Osteocyte (in vitro differentiated cells): Measurements from ENCODE around the gene KLF13. TPM values are rescaled to one million over a fixed set of nuclear protein-coding genes. Genes with fewer than 3 reads are reported as not detected.

ENCODE experiments used
- DNase-seq: peaks from one replicate; pipeline ENCODE4 v3.0.0; 2021; ENCODE audit warnings: mixed read lengths; ENCODE audit not compliant: unreplicated experiment; ENCODE audit errors: extremely low spot score
- H3K27ac Mint-ChIP-seq: one replicate; pipeline ENCODE4 v1.8.0; 2021; ENCODE audit warnings: mild to moderate bottlenecking, mixed read lengths; ENCODE audit not compliant: unreplicated experiment
- H3K27me3 Mint-ChIP-seq: one replicate; pipeline ENCODE4 v1.8.0; 2021; ENCODE audit warnings: mixed read lengths; ENCODE audit not compliant: unreplicated experiment
- H3K36me3 Mint-ChIP-seq: one replicate; pipeline ENCODE4 v1.8.0; 2021; ENCODE audit warnings: mixed read lengths; ENCODE audit not compliant: unreplicated experiment
- H3K4me1 Mint-ChIP-seq: one replicate; pipeline ENCODE4 v1.8.0; 2021; ENCODE audit warnings: mixed read lengths; ENCODE audit not compliant: unreplicated experiment
- H3K4me3 Mint-ChIP-seq: one replicate; pipeline ENCODE4 v1.8.0; 2021; ENCODE audit warnings: mild to moderate bottlenecking, moderate library complexity, mixed read lengths; ENCODE audit not compliant: unreplicated experiment
- H3K9me3 Mint-ChIP-seq: one replicate; pipeline ENCODE4 v1.8.0; 2021; ENCODE audit warnings: mixed read lengths; ENCODE audit not compliant: unreplicated experiment
- total RNA-seq: library from RNA; stranded (reverse); gene quantifications from 2 replicates; pipeline ENCODE4 v1.2.1, GENCODE V29; 2021
- TF ChIP-seq, protein P1 (sequence below): fragments of 200-600 bp; sonication (generic); IDR thresholded peaks from 2 replicates; pipeline ENCODE4 v1.5.0; 2021; ENCODE audit warnings: antibody characterized with exemption, mild to moderate bottlenecking, moderate library complexity

KLF13 gene
- total RNA-seq, 1 donor from 2014 or later: 54.5 TPM

GRCh38 chr15:31398677-31399301 is 72.2 kb downstream of the KLF13 start:
- H3K27me3 Mint-ChIP-seq: no peaks in the 10 kb centered on the region
- H3K36me3 Mint-ChIP-seq: no peaks in the 10 kb centered on the region
- peaks cover 44% of the 10 kb centered on the region for H3K4me1 Mint-ChIP-seq
- DNase-seq: no peak
- no peak overlapping the region for H3K27ac Mint-ChIP-seq
- TF ChIP-seq, protein P1, sequence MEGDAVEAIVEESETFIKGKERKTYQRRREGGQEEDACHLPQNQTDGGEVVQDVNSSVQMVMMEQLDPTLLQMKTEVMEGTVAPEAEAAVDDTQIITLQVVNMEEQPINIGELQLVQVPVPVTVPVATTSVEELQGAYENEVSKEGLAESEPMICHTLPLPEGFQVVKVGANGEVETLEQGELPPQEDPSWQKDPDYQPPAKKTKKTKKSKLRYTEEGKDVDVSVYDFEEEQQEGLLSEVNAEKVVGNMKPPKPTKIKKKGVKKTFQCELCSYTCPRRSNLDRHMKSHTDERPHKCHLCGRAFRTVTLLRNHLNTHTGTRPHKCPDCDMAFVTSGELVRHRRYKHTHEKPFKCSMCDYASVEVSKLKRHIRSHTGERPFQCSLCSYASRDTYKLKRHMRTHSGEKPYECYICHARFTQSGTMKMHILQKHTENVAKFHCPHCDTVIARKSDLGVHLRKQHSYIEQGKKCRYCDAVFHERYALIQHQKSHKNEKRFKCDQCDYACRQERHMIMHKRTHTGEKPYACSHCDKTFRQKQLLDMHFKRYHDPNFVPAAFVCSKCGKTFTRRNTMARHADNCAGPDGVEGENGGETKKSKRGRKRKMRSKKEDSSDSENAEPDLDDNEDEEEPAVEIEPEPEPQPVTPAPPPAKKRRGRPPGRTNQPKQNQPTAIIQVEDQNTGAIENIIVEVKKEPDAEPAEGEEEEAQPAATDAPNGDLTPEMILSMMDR: no peak
- no peak overlapping the region for H3K4me3 Mint-ChIP-seq
- no peaks in the 10 kb centered on the region for H3K9me3 Mint-ChIP-seq

DNA sequence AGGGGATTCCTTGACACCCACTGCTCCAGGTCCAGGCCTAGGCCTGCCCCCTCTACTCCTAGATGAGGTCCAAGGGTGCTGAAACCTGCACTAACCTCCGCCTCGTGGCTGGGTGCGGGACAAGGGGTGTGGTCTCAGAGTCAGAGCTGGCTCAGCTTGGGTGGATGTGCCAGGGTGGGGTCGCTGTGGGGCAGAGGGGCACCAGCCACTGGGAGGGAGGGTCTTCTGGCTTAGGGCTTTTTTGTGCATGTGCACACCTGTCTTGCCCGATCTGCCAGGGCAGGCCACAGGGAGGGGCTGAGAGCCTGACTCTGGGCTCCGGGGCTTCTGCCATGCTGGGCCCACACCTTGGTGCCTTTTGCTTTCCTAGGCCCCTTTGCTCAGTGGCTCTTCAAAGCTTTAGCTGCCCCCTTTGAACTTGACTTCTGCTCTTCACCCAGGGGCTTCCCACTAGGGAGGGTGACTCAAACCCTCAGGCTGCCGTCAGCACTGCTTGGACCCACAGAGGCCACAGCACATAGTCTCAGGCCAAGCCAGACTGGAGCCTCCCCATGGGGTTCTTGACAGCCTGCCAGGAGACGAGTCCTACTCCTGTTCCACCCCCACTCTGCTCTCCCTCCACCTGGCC is 73.0 kb downstream of the KLF13 start:
- Mint-ChIP-seq H3K4me1 (peaks cover 44% of the 10 kb centered on the region), H3K27ac (no peak overlapping the region), H3K9me3 (no peaks in the 10 kb centered on the region), H3K36me3 (no peaks in the 10 kb centered on the region), H3K27me3 (no peaks in the 10 kb centered on the region), H3K4me3 (no peak overlapping the region)
- TF ChIP-seq, protein P1: no peak
- DNase-seq: no peak

- no peak overlapping the region for H3K27ac Mint-ChIP-seq
Measured at GRCh38 chr15:31400222-31400927, 73.7 kb downstream of the KLF13 start.

GRCh38 chr15:31401282-31401681 is 74.6 kb downstream of the KLF13 start:
- peaks cover 43% of the 10 kb centered on the region for H3K4me1 Mint-ChIP-seq
- H3K36me3 Mint-ChIP-seq: no peaks in the 10 kb centered on the region
- peaks cover 7% of the 10 kb centered on the region for H3K9me3 Mint-ChIP-seq
- no peak overlapping the region for H3K4me3 Mint-ChIP-seq
- no peaks in the 10 kb centered on the region for H3K27me3 Mint-ChIP-seq
- DNase-seq: no peak
- TF ChIP-seq, protein P1: no peak
- no peak overlapping the region for H3K27ac Mint-ChIP-seq

More at GRCh38 chr15:31400222-31400927, 73.7 kb downstream of the KLF13 start:
- Mint-ChIP-seq H3K27me3 (no peaks in the 10 kb centered on the region), H3K9me3 (peaks cover under 1% of the 10 kb centered on the region), H3K4me1 (peaks cover 44% of the 10 kb centered on the region), H3K4me3 (no peak overlapping the region), H3K36me3 (no peaks in the 10 kb centered on the region)
- no peak for DNase-seq
- TF ChIP-seq, protein P1: no peak

GRCh38 chr15:31402003-31402402 is 75.4 kb downstream of the KLF13 start:
- no peak for DNase-seq
- no peaks in the 10 kb centered on the region for H3K36me3 Mint-ChIP-seq
- H3K9me3 Mint-ChIP-seq: peaks cover 7% of the 10 kb centered on the region
- H3K27ac Mint-ChIP-seq: peak overlapping the region; percentile 23
- peaks cover 38% of the 10 kb centered on the region for H3K4me1 Mint-ChIP-seq
- no peak overlapping the region for H3K4me3 Mint-ChIP-seq
- TF ChIP-seq, protein P1: no peak
- peaks cover 4% of the 10 kb centered on the region for H3K27me3 Mint-ChIP-seq
